Ovary (tissue), 9 donors: ENCODE measurements around the gene HDAC2. TPM values are rescaled to one million over a fixed set of nuclear protein-coding genes. Genes with fewer than 3 reads are reported as not detected.
"Not testable (repeated sequence)": the region's sequence is repeated elsewhere in the genome, so short reads cannot be mapped to it uniquely, and the experiment has no call there.

Source experiments
- DNase-seq, 5 donors: peaks; one replicate each; pipeline ENCODE4 v3.0.0-alpha.2; 2019 to 2020
- H3K27ac ChIP-seq, 2 donors: fragments of 200-600 bp; one replicate each; pipeline versions ENCODE4 v1.5.1 to v1.8.0; 2019 to 2022
- H3K27me3 ChIP-seq: fragments of 200-600 bp; one replicate; pipeline ENCODE4 v1.8.0; 2022
- H3K36me3 ChIP-seq: fragments of 200-600 bp; sonication (generic); one replicate; pipeline ENCODE4 v1.5.1; 2019
- H3K4me1 ChIP-seq: one replicate; pipeline ENCODE4 v1.8.1; 2013; ENCODE audit warnings: mild to moderate bottlenecking, moderate library complexity; ENCODE audit not compliant: insufficient read depth
- H3K4me3 ChIP-seq: fragments of 200-600 bp; sonication (generic); one replicate; pipeline ENCODE4 v1.5.1; 2017
- H3K9me3 ChIP-seq, 2 donors: fragments of 200-600 bp in 1 of 2; sonication (generic) in 1 of 2; one replicate each; pipeline versions ENCODE4 v1.5.1 to v1.8.1; 2013 to 2019; ENCODE audit warnings: mild to moderate bottlenecking in 1 of 2, moderate library complexity in 1 of 2
- CTCF ChIP-seq, 3 donors: fragments of 450-650 bp in 2 of 3; fragments of 200-600 bp in 1 of 3; IDR thresholded peaks; one replicate each; pipeline versions ENCODE4 v1.5.1 to v1.8.0; 2016 to 2022; ENCODE audit warnings: antibody characterized with exemption in 3 of 3, mild to moderate bottlenecking in 1 of 3
- EP300 ChIP-seq: sonication (generic); formaldehyde crosslinking; IDR thresholded peaks from one replicate; pipeline ENCODE4 v1.6.1; 2017; ENCODE audit warnings: antibody characterized with exemption
- POLR2A ChIP-seq: fragments of 450-650 bp; IDR thresholded peaks from one replicate; pipeline ENCODE4 v1.6.1; 2017; ENCODE audit warnings: antibody characterized with exemption, mild to moderate bottlenecking, moderate library complexity
- WGBS, 3 donors: extraction: QIAGEN DNeasy Blood & Tissue Kit in 1 of 3; methylation state at CpG; one replicate each; pipeline versions ENCODE4 v1.1.5 to v1.1.7; 2013 to 2017; 5-methylcytosine and 5-hydroxymethylcytosine counted together
- intact Hi-C, 4 donors: fragments of 100-400 bp; cut with DNase I; formaldehyde crosslinking; loops; one replicate each; pipeline versions ENCODE4 v1.11.0 to v1.15.1; 2022 to 2023
- polyA plus RNA-seq, 2 donors: library from polyadenylated mRNA; stranded (reverse); fragments of 200-250 nt in 1 of 2; fragments of 350-450 nt in 1 of 2; fragmentation: Illumina TruSeq in 1 of 2; extraction: RNeasy Lipid Tissue Mini Kit (QIAGEN cat#74804) in 1 of 2; gene quantifications; one replicate each; pipeline ENCODE4 v1.2.3, GENCODE V29; 2013 to 2014
- total RNA-seq, 7 donors: library from RNA; depleted of rRNA in 2 of 7; stranded (reverse); fragments of >200 nt in 2 of 7; fragmentation: NEBNext Ultra II Directional in 3 of 7; extraction: Animal tissue kit (Norgen Biotek cat#: 25700) in 3 of 7; gene quantifications; one replicate each; pipeline versions ENCODE4 v1.1.0 to v1.2.4, GENCODE V29; 2016 to 2023
- donor health status: DM: no; HTN: no; CAD: no; lungs with moderate emphysema.
- donor health status: DM: no; HTN: no; CAD: no.
- donor health status: Bipolar disorder and iron deficiency.
- donor health status: DM: yes; HTN: yes; CAD: no.
- donor health status: DM: no; HTN: no; CAD: no.
- donor health status: DM: yes; HTN: yes; CAD: no.

HDAC2 gene
- total and polyA plus RNA-seq, 9 donors: 58.7 to 100 (median 80.3) TPM

DNA sequence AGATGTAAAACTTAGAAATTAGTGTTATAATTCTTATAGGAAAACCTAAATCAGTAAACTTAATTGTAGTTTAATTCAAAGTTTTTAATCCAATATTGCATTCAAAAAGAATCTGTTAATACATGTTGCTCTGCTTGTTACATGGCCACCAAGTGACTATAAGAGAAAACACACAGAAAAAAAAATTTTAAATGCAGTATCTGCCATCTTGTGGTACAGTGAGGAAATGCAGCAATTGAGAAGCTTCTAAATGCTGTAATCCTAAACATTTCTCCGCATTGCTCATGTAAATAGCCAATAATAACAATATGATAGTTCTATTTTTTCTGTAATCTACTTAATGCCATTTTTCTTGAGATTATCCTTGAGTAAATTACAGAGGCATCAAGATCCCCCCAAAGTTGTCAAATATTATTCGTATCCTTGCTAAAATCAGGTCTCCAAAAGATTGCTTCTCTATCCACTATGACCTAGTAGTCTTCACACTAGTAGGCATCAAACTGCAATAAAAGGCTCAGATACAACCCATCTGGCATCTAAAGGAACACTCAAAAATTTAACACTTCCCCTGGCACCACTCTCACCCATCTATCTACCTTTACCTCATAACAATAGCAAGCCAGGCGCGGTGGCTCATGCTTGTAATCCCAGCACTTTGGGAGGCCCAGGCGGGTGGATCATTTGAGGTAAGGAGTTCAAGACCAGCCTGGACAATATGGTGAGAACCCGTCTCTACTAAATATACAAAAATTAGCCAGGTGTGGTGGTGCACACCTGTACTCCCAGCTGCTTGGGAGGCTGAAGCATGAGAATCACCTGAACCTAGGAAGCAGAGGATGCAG lies 34.6 kb downstream of the HDAC2 start:
- Histone ChIP-seq H3K4me3 (no peak overlapping the region), H3K9me3 (no peaks in the 10 kb centered on the region), H3K27me3 (no peaks in the 10 kb centered on the region), H3K27ac (no peak overlapping the region), H3K36me3 (no peaks in the 10 kb centered on the region), H3K4me1 (no peaks in the 10 kb centered on the region)
- no peak for DNase-seq
- TF ChIP-seq EP300: no peak
- no peak for TF ChIP-seq POLR2A
- peak in 2 of 3 donors; percentile 47 to 62 for TF ChIP-seq CTCF (IDR thresholded peaks at IDR 0.05)
- WGBS, 3 donors: 77 to 84% (median 78%) methylated on average over 6 of the region's 6 CpGs
- intact Hi-C loops: no loop called here

DNA sequence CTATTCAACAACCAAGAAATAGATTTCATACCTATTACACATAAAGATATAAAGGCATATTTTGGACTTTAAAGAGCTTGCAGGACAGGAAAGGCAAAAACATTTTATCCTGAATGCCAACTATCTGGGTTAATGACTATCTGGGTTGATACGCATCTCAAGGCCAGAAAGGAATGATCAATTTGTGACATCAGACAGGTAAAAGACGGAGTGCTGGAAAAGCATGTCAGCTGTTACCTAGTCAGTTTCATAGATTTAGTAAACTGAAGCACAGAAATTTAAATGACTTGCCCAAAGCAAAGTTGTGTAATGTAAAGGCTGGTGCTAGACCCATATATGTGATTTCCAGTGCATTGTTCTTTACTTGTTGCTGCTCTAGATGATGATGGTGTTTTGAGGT lies 36.8 kb downstream of the HDAC2 start:
- no peaks in the 10 kb centered on the region for H3K27me3 ChIP-seq
- TF ChIP-seq POLR2A (no peak), CTCF (IDR thresholded peaks at IDR 0.05) (no peak), EP300 (no peak)
- H3K4me1 ChIP-seq: no peaks in the 10 kb centered on the region
- H3K36me3 ChIP-seq: no peaks in the 10 kb centered on the region
- intact Hi-C loops: no loop called here
- no peak for DNase-seq
- H3K4me3 ChIP-seq: no peak overlapping the region
- H3K9me3 ChIP-seq: no peaks in the 10 kb centered on the region
- WGBS, 3 donors: 97 to 98% (median 97%) methylated on average over 2 of the region's 2 CpGs
- H3K27ac ChIP-seq: no peak overlapping the region

- H3K4me3 ChIP-seq, H3K36me3 ChIP-seq, H3K27ac ChIP-seq, H3K27me3 ChIP-seq, DNase-seq, H3K9me3 ChIP-seq, intact Hi-C loops, H3K4me1 ChIP-seq: not testable (repeated sequence)
- WGBS, 3 donors: 93% methylated on average over 21 to 23 of the region's 23 CpGs
These were observed 39.0 kb downstream of the HDAC2 start for GRCh38 chr6:113931907-113932306.

- H3K9me3 ChIP-seq: no peaks in the 10 kb centered on the region
- TF ChIP-seq EP300 (no peak), CTCF (IDR thresholded peaks at IDR 0.05) (no peak), POLR2A (no peak)
- H3K4me1 ChIP-seq: no peaks in the 10 kb centered on the region
- H3K27me3 ChIP-seq: no peaks in the 10 kb centered on the region
- no peak overlapping the region for H3K4me3 ChIP-seq
- intact Hi-C loops: no loop called here
- DNase-seq: no peak
- H3K36me3 ChIP-seq: no peaks in the 10 kb centered on the region
- no peak overlapping the region for H3K27ac ChIP-seq
These were observed 40.8 kb downstream of the HDAC2 start for GRCh38 chr6:113930183-113930582.

DNA sequence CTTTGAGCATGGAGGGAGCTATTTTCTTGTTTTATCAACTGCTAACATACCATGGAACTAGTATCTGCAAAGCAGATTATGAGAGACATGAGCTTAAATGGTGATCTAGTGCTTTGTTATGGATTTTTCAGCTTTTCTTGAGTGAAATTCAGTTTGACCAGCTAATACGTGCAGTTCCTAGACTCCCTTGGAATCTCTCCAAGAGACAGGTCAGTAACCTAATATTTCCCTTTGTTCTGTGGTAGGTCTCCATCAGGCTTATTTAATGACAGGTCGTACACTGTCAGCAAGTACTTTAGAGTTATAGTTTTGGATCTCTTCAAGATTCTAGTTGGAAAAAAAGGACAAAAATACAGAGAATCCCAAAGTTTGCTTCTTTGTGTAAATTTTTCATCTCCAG lies 43.9 kb downstream of the HDAC2 start:
- Histone ChIP-seq H3K27me3 (no peaks in the 10 kb centered on the region), H3K4me1 (no peaks in the 10 kb centered on the region), H3K9me3 (no peaks in the 10 kb centered on the region), H3K4me3 (no peak overlapping the region), H3K27ac (no peak overlapping the region), H3K36me3 (no peaks in the 10 kb centered on the region)
- 6 to 17% (median 14%) methylated on average over 2 of the region's 2 CpGs for WGBS, 3 donors
- no peak for DNase-seq
- TF ChIP-seq EP300: no peak
- no peak for TF ChIP-seq CTCF (IDR thresholded peaks at IDR 0.05)
- no peak for TF ChIP-seq POLR2A
- intact Hi-C loops: no loop called here
